GM12891 (cell line): Measurements from ENCODE around the gene PPP1R15B.

Experiments used
- PAX5 ChIP-seq: IDR thresholded peaks from 2 replicates; pipeline ENCODE4 v1.6.1; 2011; ENCODE audit warnings: low read length, moderate library complexity, mild to moderate bottlenecking; ENCODE audit not compliant: insufficient read depth, severe bottlenecking
- POLR2A ChIP-seq: IDR thresholded peaks from 2 replicates; pipeline ENCODE4 v1.6.1; 2011; ENCODE audit warnings: low read depth, low read length, control low read depth
- POLR2AphosphoS5 ChIP-seq: IDR thresholded peaks from 2 replicates; pipeline ENCODE4 v1.6.1; 2011; ENCODE audit warnings: low read depth, low read length, control low read depth
- POU2F2 ChIP-seq: IDR thresholded peaks from 2 replicates; pipeline ENCODE4 v1.6.1; 2011; ENCODE audit warnings: low read depth, mild to moderate bottlenecking, control low read depth, low read length, moderate library complexity
- SPI1 ChIP-seq: IDR thresholded peaks from 2 replicates; pipeline ENCODE4 v1.6.1; 2011; ENCODE audit warnings: low read depth, low read length, control low read depth
- TAF1 ChIP-seq: IDR thresholded peaks from 2 replicates; pipeline ENCODE4 v1.6.1; 2011; ENCODE audit warnings: low read depth, low read length, control low read depth

- no peak for TF ChIP-seq TAF1
- TF ChIP-seq POLR2AphosphoS5 = no peak
- TF ChIP-seq POLR2A = no peak
- no peak for TF ChIP-seq POU2F2
- TF ChIP-seq PAX5 = no peak
- no peak for TF ChIP-seq SPI1
Observed at GRCh38 chr1:204359474-204360255, 52.0 kb downstream of the PPP1R15B start, which contains the start of gene PLEKHA6.
